Muscle of arm (tissue), 12 donors: Measurements from ENCODE around the gene CDK18. TPM values are rescaled to one million over a fixed set of nuclear protein-coding genes. Genes with fewer than 3 reads are reported as not detected.
A peak's percentile ranks its signal among the peaks of the same experiment; 100 is the strongest.

Source experiments
- DNase-seq: peaks from one replicate; pipeline ENCODE4 v3.0.0-alpha.2; 2013
- polyA plus RNA-seq, 12 donors: library from polyadenylated mRNA; unstranded; fragments of 120-200 nt; gene quantifications; one replicate each; pipeline ENCODE4 v1.2.1, GENCODE V29; 2013; ENCODE audit not compliant: insufficient read length in 12 of 12

Gene CDK18
- polyA plus RNA-seq, 12 donors: 5.2 to 14.5 (median 8.0) TPM; not detected in 1

DNA sequence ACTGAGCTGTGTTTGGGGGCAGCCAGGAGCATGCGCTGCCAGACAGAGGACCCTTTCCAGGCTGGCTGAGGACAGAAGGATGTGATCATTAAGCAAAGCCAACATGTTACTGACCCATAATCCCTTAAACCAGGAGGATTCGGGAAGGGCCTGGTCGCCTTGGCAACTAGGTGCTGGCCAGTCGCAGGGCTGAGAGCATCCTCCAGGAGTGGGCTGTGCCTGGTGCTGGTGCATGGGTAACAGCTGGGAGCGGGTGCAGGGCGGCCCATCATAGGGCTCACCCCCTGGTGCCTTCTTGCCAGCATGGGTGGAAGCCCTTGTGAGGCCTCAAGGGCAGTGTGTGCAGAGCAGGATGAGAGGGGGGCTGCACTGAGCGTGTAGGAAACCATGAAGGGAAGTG, 17.2 kb downstream of the CDK18 start:
- DNase-seq: no peak

DNA sequence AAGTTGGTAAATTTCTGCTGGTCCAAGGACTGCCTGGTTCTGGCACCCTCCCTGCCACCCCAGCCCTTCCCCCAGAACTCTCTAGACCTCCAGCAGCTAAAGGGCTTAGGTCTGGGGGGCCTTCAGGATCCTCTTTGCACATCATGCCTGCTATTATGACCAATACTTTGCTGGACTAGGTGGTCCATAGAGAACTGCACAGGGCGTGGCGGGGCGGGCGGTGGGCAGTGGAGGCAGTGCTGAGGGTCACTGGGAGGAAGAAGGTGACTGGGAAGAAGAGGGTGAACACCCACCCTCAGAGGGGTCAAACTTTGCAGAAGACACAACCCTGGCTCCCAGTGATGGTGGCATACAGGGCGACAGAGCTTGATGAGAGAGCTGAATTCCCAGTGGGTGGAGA, 18.2 kb downstream of the CDK18 start:
- no peak for DNase-seq

DNA sequence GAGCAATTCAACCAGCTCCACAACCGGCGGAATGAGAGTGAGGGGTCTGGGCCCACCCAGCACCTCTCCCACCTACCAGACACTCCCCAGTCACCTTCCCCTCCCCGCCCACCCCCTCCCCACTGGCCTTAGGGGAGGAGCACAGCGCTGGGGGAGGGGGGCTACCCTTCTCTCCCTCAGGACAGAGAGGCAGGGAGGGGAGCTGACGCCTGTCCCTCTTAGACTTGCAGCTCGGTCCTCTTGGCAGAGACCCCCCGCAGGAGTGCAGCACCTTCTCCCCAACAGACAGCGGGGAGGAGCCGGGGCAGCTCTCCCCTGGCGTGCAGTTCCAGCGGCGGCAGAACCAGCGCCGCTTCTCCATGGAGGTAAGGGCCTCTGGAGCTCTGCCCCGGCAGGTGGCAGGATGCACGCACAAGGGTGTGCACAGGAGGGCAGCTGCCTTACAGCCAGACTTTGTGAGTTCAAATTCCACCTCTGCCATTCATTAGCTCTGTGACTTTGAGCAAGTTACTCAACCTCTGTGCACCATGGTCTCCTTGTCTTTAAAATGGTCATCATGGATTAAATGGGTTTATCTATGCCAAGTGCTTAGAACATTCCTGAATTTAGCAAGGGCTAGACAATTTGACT, 18.9 kb downstream of the CDK18 start:
- DNase-seq: no peak

DNA sequence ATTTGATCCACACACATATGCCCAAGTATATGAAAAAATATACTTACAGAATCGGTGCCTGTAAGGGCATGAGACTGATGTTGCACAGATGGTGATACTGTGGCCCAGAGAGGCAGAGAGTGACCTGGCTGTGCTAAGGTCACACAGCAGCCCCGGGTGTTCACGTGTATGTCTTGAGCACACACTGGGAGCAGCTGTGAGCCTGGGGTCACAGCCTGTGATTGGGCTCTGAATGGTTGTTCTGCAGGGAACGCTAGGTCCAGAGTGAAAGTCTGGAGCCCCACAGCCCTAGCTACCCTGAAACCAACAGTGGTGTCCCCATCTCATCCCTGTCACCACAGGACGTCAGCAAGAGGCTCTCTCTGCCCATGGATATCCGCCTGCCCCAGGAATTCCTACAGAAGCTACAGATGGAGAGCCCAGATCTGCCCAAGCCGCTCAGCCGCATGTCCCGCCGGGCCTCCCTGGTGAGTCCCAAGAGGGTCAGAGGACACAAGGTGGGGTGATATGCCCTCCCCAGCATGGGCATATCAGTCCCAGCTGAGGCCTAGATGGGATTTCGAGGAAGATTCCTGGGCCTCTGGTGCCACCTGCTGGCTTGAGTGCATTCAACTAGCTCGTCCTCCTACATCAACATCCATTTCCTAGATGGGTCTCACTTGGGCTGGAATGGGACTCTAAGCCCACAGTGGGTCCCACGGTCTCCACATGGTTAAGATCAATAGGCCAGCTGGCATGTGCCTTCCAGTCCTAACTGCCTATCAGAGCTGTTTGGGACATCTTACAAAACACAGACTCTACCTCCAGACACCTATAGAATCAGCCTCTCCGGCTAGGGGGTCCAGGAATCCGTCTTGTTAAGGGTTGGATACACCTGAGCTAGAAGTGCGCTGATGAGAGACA, 19.7 kb downstream of the CDK18 start:
- peak; percentile 76 for DNase-seq

DNA sequence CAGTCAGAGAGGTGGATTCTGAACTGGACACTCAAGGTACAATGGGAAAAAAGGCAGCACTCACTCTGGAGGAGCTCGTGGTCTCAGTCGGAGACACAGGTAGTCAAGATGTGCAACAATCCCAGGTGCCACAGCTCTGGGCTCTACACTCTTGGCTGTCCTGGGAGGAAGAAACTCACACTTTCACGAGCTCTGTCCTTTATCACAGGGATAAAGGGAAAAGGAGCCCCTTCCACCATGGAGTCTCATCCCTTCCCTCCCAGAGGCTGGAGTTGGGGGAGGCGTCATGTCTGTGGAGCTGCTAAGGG, 20.3 kb downstream of the CDK18 start:
- no peak for DNase-seq

DNA sequence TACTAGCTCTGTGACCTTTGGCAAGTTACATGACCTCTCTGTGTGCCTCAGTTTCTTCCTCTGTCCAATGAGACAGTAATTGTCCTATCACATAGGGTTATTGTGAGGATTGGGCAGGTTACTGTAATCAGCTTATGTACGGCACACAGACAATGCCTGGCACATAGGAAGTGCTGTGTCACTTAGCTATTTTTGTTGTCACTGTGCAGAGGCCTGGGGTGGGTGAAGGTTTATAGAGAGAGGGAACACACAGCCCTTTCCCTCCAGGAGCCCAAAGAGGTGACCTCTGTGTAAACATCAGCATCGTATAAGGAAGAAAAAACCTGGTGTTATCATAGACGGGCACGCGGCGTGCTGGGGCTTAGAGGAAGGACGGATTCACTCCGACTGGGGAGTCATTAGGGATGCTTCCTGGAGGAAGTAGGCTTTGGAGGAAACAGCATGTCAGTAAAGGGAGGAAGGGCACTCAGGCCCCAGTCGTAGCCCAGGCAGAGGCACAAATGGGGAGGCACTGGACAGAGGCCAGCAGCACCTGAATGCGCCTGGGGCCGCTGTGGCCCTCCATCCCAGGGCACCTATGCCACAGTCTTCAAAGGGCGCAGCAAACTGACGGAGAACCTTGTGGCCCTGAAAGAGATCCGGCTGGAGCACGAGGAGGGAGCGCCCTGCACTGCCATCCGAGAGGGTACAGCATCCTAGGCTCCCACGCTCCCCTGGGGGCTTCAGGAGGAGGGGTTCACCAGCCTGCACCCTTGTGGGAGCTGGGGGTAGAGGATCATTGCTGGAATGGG, 21.2 kb downstream of the CDK18 start:
- no peak for DNase-seq

DNA sequence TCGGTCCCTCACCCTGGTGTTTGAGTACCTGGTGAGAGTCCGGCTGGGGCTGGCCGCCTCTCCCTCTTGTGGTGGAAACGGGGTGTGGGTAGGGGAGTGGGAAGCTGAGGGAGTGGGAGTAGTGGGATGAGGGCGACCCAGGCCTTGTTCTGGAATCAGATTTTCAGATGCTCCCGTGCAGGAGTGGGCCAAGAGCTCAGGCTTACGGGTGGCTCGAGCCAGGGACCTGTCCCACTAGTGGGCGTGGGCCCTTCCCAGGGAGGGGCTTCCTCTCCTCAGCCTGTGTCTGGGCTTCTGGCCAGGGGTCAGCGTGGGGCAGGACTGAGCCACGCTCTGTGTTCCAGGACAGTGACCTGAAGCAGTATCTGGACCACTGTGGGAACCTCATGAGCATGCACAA, 22.0 kb downstream of the CDK18 start:
- DNase-seq: no peak

DNA sequence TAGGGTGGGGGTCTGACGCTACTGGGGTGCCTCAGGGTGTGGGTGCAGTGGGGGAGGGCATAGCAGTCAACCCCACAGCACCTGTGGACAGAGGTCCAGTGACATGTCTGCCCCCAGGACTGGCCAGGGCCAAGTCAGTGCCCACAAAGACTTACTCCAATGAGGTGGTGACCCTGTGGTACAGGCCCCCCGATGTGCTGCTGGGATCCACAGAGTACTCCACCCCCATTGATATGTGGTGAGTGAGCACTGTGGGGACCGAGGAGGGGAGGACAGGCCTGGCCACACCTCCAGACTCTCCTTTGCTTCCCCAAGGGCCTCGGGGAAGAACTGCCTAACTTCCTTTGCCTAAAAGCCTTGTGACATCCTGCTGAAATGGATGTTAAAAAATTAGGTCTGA, 23.5 kb downstream of the CDK18 start:
- no peak for DNase-seq

DNA sequence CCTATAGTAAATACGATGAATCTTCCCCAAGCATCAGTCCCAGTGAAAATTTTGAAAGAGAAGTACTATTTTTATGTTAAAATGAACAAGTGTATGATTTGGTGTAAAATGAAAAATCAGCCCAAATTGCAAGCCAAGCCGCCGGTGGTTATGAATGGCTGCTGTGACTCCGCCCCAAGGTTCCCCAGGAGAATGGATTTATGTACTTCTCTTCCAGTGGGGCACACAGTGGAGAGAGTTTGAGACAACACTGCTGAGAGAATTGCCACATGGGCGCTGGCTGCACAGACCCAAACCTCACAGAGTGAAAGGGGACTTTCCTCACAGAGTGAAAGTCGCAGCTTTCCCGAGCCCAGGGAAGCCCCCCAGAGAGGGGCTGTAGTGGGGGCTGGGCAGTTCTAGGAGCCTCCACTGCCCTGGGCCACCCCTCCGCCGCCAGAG, 24.0 kb downstream of the CDK18 start:
- no peak for DNase-seq

DNA sequence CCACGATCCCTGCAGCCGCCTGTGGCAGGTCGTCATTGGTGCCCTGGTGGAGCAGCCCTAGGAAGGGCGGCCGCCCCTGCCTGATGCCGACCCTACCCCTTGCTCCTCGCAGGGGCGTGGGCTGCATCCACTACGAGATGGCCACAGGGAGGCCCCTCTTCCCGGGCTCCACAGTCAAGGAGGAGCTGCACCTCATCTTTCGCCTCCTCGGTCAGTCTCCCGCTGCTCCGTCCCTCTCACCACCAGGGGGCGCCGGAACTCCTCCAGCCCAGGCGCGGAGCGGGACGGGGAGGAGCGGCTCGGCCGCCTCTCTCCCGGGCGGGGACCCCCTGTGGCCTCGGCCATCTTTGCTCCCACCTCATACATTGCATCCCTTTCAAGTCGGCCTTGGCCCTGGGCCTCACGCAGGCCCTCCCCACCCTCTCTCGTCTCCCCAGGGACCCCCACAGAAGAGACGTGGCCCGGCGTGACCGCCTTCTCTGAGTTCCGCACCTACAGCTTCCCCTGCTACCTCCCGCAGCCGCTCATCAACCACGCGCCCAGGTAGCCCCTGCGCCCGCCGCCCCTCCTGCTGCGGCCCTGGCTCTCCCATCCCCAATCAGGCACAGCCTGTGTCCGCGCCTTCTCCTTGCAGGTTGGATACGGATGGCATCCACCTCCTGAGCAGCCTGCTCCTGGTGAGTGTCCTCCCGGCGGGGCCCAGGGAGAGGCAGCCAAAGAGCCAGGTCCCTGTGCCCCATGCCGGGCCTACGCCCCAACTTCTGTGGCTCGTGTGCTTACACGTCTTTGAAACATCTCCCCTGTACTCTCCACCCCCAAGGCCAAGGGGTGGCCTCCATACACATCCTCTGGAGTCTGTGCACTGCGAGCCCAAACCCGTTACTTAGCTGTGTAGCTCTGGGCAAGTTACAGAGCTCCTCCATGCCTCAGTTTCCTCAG, 24.7 kb downstream of the CDK18 start:
- peak; percentile 76 for DNase-seq

DNA sequence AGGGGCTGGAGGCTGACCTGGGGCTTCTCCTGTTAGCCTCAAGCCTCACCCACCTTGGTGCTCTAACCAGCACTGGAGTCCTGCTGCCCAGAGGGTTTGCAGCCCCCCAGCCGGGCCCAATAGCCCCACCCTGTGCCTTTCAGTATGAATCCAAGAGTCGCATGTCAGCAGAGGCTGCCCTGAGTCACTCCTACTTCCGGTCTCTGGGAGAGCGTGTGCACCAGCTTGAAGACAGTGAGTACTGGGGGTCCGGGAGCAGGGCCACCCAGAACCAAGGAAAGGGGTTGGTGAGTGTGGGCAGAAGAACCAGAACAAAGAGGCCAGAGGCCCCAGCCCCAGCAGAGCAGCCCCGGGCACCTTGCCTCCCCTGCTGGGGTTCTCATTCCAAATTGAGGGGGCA, 25.6 kb downstream of the CDK18 start:
- DNase-seq: no peak

DNA sequence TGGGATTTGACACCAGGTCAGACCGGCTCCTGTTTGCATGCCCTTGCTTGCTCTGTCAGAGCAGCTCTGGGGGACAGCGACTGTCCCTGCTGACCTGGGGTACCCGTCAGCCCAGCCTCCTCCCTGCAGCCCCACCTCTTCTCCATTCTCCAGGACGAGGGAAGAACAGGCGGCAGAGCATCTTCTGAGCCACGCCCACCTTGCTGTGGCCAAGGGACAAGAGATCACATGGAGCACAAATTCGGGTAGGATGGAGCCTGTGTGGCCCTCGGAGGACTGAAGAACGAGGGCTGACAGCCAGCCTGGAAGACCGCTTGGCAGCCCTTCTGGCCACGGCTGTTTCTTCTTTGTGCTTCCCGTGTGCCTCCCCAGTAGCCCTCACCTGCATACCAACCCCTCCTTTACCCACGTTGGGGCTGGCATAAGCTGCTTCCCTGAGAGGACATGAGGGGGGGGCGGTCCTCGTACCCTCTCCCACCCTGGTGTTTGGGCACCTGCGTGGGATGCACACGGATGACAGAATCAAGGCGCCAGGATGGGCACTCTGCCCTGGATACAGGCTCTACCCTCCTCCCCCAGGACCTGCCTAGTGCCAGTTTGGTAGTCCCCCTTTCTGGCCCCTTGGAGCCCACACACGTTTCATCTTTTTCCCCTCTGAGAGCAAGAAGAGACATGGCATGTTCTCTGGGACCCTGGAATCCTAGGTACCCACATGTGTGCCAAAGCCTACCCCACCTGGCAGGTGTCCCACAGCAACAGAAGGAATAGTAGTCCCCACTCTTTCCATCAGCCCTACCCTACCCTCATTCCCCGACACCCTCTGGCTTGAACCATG, 26.9 kb downstream of the CDK18 start:
- no peak for DNase-seq

DNA sequence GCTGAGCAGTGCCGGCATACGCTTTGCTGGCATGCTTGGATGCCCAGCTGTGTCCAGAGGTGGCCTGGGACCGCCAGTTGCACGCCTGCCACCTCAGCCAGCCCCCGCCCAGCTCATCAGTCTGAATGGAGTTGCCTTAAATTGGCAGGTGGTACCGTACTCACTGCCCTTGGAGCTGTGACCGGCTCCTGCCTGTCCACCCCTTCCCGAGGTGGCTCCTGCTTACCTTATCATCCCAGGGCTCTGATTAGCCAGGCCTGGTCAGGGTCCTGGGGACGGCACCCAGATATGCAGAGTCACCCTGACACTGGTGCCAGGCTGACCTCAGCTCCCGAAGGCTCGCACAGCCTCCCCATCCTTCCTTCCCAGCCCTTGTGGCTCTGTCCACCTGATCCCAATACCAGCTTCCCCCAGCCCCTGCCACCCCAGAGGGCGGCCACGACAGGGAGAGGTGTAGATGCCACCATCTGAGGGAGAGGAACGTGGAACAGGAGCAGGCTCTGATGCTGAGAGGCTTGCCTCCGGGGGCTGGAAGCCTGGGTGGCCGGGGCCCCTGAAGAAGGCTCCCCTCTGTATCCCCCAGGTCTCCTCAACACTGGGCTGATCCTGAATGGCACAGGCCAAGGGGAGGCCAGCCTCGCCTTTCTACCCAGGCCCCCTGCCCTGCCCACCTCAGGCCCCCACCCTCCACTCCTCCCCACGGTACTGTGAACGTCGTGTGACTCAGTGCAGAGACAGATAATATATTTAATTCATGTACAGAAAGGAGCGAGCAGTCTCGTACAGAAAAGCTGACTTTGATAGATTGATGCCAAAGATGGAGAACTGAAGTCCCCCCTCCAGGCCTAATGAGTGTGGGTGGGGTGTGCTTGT, 27.8 kb downstream of the CDK18 start:
- DNase-seq: no peak

DNA sequence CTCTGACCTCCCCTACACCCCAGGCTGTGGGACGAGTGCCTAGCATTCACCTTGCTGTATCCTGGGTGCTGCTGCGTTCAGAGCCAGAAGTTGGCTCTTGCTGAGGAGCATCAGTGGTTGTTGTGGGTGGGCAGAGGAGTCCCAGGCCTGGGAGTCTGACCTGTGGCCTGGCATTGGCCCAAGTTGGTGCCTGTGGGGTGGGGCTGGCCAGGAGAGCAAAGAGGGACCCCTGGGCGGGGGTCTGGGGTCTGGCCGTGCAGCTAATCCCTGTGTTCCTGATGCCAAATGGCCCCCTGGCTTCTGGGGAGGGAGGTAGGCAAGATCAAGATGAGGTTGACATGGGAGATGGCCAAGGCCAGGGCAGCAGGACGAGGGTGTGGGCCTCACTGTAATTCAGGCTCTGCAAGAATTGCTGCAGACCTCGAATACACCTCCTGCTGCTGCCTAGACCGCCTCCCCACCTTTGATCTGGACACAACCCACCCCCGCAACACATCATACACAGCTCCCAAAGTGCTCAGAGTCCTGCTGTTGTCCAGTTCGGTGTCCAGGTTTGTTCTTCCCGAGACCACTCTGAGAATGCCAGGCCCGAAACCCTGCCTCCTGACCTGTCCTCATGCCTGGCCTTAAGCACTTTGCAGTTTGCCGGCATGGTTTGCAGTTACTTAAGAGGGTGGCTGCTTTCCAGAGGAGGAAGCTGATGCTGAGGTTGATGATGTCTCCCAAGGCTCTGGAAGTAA, 28.7 kb downstream of the CDK18 start:
- DNase-seq: no peak

DNA sequence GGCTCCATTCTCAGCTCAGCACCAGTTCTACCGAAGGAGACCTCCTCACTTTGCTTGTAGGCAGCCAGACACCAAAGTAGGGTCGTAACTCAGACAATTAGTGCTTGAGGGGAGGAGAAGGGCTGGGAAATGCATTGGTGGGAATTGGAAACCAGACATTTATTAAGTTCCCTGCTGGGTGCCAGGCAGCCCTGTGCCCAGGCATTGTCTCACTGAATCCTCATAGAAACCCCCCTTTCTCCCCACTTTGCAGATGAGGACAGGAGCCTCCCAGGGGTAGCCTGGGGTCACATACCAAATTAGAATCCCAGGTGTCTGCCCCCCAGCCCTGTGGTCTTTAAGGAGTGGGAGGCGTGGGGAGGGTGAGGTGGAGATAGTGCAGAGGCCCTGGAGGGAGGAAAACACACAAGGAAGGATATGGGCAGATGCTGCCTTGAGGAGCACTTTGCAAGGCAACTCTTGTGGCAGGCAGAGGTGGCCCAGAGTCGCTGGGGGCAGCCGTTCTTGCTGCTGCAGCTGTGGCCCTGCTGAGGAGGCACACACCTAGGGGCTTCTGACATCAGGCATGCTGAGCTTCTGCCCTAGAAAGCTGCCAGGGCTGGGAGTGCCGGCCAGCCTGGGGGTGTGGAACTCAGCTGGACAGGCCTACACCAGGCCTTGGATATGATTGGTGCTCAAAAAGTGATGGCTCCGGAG, 29.4 kb downstream of the CDK18 start:
- no peak for DNase-seq

DNA sequence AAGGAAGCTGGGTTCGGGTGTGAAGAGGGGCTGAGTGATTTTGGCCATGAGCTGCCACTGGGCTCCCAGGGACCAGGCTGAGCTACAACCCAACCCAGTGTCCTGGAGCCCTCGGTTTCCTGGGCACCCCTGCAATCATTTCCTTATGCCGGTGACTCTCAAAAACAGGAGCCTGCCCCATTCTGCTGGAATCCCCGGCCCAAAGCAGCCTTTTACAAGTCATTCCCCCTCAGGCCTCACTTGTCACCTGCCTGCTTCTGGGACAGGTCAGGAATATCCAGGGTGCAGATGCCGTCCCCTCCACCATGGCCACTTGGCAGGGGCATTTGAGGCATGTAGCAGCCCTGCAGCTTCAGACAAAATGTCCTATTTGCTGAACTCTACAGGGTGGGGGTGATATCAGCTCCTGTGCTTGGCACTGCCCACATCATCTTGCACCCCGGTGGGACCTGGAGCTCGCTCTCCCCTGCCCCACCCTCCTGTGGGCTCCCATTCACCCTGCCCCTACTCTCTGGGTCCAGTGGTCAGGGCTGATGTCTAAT, 30.0 kb downstream of the CDK18 start:
- no peak for DNase-seq

DNA sequence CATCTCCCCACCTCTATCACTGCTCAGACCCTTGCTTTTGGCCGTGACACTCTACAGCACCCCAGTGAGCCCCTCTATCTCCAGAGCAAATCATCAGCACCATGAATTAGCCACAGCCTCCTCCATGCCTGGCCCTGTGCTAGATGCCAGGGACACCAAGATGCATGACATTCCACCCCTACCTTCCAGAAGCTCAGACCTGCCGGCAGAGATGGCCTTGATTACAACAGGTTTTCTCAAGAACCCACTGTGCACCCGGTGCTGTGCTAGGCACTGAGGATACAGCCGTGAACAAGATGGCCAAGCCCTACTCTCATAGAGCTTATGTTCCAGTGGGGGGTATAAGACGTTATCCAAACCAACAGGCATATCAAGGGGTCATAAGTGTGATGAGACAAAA, 30.6 kb downstream of the CDK18 start:
- DNase-seq: no peak
